Choroid plexus epithelial cell (primary cell): ENCODE results near the gene OPCML.

Experiments
- DNase-seq: peaks from one replicate; pipeline ENCODE4 v3.0.0-alpha.2; 2010; ENCODE audit warnings: low read depth
- H3K4me3 ChIP-seq: 2 replicates; pipeline ENCODE4 v1.5.1; 2011; ENCODE audit warnings: low read depth, mild to moderate bottlenecking, control low read depth, low read length, moderate library complexity
- TF ChIP-seq, protein P1 (sequence below): conservative IDR thresholded peaks from 2 replicates; pipeline ENCODE4 v1.5.1; 2011; ENCODE audit warnings: low read depth, mild to moderate bottlenecking, control low read depth, inconsistent platforms, low read length, moderate library complexity

OPCML gene

DNA sequence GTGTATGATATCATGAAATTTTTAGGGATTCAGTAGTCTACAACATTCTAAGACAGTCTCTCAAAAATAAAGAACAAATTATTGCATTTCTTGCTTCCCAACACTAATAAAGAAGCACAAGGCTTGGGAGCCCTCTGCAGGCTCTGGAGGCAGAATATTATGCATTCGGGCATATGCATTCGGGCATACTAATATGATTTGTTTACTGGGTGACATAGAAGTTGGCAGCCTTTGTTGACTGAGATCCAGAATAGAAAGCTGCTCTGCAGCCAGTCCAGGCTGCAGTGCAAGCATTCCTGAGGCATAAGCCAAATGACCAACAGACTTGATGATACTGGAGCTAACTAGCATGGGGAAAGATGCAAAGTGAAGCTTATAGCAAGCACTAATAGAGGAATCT is 945.5 kb downstream of the OPCML start:
- peak; percentile 24 for DNase-seq
- TF ChIP-seq, protein P1, sequence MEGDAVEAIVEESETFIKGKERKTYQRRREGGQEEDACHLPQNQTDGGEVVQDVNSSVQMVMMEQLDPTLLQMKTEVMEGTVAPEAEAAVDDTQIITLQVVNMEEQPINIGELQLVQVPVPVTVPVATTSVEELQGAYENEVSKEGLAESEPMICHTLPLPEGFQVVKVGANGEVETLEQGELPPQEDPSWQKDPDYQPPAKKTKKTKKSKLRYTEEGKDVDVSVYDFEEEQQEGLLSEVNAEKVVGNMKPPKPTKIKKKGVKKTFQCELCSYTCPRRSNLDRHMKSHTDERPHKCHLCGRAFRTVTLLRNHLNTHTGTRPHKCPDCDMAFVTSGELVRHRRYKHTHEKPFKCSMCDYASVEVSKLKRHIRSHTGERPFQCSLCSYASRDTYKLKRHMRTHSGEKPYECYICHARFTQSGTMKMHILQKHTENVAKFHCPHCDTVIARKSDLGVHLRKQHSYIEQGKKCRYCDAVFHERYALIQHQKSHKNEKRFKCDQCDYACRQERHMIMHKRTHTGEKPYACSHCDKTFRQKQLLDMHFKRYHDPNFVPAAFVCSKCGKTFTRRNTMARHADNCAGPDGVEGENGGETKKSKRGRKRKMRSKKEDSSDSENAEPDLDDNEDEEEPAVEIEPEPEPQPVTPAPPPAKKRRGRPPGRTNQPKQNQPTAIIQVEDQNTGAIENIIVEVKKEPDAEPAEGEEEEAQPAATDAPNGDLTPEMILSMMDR, result peak; percentile 25
- H3K4me3 ChIP-seq, result no peak overlapping the region

GRCh38 chr11:132579634-132580327 is 952.5 kb downstream of the OPCML start:
- DNase-seq, result no peak
- H3K4me3 ChIP-seq, result no peak overlapping the region
- TF ChIP-seq, protein P1, result no peak

DNA sequence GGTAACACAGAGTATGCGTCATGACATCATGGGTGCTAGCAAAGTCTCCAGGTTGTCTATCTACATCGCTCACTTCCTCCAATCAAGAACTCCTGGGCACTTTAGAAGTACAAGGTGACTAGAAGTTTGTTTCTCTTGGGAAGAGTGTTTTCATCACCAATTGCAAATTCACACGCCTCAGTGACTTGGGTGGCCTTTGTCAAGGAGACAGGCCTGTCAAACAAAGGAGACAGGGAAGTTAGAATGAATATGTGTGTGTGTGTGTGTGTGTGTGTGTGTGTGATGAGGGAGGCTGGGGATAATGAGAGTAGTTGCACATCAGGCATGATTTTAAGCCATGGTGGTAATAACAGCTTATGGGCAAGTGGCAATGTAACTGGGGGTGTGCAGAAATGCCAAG is 953.2 kb downstream of the OPCML start:
- DNase-seq, result no peak
- no peak overlapping the region for H3K4me3 ChIP-seq
- TF ChIP-seq, protein P1, result no peak

GRCh38 chr11:132578580-132578979 is 953.7 kb downstream of the OPCML start:
- no peak for DNase-seq
- TF ChIP-seq, protein P1, result no peak
- H3K4me3 ChIP-seq, result no peak overlapping the region

- TF ChIP-seq, protein P1, result peak; percentile 12
- DNase-seq, result peak; percentile 92
Measured at GRCh38 chr11:132576706-132577105, 955.6 kb downstream of the OPCML start.

GRCh38 chr11:132564091-132564885 is 968.0 kb downstream of the OPCML start:
- no peak overlapping the region for H3K4me3 ChIP-seq
- no peak for DNase-seq
- TF ChIP-seq, protein P1, result no peak

More at GRCh38 chr11:132576706-132577105, 955.6 kb downstream of the OPCML start:
- no peak overlapping the region for H3K4me3 ChIP-seq
